GM12875 (cell line): ENCODE results near the gene WWOX.

Experiments used
- H3K4me3 ChIP-seq: one replicate; pipeline ENCODE4 v1.5.1; 2011; ENCODE audit warnings: low read depth, low read length, control low read depth
- TF ChIP-seq, protein P1 (sequence below): IDR thresholded peaks from 2 replicates; pipeline ENCODE4 v1.5.1; 2011; ENCODE audit warnings: low read depth, mild to moderate bottlenecking, control low read depth, inconsistent platforms, low read length, moderate library complexity, borderline replicate concordance; ENCODE audit not compliant: insufficient read depth

The WWOX gene

DNA sequence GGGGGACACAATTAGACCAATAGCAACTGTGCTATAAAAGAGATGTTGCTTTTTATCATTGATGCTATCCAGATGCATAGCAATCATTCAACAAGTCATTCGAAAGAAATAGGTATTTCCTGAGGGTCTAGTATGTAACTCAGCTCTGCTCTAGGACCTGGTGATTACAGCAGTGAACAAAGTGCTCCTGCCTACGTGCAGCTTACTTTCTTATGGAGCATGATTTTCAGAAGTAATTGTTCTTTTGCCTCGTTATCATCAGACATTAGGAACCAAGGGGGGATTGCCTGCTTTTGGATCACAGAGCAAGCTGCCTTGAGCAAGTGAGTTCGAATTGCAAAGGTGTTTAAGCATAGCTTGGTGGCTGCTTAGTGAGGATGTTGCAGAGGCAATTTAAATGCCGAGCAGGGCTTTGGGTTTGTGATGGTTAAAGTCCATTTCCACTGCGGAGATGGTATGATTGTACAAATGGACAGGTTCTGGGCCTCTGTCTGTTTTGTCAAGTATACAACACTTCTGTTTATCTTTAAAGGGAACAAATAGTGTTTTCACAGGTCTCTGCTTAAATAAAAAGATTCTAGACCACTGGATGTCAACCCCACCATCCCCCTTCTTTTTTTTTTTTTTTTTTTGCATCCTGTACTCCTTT lies 41.5 kb downstream of the WWOX start:
- TF ChIP-seq, protein P1, sequence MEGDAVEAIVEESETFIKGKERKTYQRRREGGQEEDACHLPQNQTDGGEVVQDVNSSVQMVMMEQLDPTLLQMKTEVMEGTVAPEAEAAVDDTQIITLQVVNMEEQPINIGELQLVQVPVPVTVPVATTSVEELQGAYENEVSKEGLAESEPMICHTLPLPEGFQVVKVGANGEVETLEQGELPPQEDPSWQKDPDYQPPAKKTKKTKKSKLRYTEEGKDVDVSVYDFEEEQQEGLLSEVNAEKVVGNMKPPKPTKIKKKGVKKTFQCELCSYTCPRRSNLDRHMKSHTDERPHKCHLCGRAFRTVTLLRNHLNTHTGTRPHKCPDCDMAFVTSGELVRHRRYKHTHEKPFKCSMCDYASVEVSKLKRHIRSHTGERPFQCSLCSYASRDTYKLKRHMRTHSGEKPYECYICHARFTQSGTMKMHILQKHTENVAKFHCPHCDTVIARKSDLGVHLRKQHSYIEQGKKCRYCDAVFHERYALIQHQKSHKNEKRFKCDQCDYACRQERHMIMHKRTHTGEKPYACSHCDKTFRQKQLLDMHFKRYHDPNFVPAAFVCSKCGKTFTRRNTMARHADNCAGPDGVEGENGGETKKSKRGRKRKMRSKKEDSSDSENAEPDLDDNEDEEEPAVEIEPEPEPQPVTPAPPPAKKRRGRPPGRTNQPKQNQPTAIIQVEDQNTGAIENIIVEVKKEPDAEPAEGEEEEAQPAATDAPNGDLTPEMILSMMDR = no peak
- H3K4me3 ChIP-seq = no peak overlapping the region

DNA sequence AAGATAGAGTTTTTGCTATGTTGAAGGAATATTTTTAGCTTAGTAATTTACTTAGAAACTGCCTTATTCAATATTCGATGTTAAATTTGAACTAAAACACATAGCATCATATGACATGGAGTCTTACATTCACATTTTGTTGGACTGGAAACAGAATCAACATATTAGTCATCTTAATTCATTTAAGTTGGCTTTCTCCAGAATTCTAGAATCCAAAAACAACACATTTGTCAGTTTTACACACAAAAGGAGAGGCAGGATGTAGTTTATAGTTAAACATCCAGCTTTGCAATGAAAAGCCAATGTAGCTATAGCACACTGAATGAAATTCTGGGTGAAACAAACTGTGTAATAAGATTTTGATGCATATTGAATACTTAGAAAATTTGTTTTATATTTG lies 43.3 kb downstream of the WWOX start:
- TF ChIP-seq, protein P1 = no peak
- no peak overlapping the region for H3K4me3 ChIP-seq

DNA sequence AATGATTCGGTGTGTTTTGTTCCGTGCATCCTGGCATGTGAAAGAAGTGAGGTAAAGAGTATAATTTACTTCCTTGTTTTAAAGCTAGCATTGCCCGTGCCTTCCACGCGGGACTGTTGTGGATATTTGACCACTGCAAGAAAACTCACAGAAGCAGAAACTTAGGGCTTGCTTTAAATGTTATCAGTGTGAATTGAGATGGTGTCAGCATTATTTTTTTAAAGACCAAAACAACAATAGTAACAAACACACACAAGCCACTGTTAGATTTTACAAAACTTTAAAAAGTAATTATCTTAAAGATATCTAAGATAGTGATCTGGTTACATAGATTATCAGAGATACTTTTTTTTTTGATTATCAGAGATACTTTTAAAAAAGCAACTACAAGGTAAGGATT lies 47.4 kb downstream of the WWOX start:
- TF ChIP-seq, protein P1 = no peak
- no peak overlapping the region for H3K4me3 ChIP-seq

DNA sequence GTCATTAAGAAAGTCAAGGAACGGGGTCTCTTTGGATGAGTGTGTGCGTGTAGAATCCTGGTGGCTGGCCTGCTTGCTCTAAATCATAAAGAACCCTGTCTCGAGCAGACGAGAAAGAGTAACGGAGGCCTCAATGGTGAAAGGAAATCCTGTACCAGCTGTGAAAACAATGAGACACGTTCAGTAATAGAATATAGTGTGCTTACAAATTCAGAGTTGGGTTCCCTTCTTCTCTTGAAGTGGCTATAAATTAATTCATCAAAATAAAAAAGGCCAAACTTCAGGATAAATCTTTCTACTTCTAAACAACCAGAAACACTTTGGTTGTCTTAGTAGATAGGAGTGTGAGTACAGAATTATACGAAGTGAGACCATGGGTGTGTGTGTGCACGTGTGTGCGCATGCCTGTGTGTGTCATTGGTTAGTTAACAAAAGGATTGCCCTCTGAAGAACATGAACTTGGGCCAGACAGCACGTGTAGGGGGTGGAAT lies 48.5 kb downstream of the WWOX start:
- no peak overlapping the region for H3K4me3 ChIP-seq
- TF ChIP-seq, protein P1 = no peak

DNA sequence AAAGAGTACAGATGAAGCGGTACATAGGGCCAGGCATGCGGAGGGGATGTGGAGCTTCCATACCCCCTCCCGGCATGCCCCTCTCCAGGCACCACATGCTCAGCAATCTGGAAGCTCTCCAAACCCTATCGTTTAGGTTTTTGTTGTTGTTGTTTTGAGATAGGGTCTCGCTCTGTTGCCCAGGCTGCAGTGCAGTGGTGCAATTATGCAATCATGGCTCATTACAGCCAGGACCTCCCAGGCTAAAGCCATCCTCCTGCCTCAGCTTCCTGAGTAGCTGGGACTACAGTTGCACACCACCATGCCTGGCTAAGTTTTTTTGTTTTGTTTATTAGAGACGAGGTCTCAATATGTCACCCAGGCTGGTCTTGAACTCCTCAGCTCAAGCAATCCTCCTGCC lies 50.8 kb downstream of the WWOX start:
- H3K4me3 ChIP-seq = no peak overlapping the region
- TF ChIP-seq, protein P1 = no peak

DNA sequence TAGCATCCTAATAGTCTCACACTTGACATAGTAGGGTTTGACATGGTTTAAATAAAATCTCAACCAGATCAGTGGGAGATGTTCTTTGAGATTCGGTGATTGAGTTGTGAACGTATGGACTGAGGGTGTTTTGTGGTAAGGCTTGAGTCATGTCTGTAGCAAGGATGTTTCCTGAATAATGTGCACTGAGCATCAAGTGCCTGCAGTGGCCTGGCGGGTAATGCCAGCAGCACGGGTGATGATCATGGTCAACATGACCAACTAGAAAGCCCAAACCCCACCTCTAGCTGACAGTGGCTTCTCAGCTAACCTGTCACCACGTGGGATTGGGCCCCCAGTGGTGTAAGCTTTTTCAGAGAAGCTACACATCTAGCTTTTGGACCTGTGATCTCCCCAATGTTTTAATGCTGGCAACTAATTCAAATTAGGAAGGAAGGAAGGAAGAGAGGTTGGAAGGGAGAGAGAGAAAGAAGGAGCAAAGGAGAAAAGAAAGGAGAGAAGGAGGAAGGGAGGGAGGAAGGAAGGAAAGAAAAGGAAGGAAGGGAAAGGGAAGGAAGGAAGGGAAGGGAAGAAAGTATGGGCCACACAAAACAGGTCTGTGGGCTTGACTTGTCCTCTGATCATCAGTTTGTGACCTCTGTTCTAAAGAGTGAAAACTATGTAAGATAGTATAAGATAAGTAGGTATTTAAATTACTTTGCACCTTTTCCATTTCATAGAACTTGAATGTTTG lies 55.4 kb downstream of the WWOX start:
- TF ChIP-seq, protein P1 = no peak
- no peak overlapping the region for H3K4me3 ChIP-seq
